ENCODE data around the gene PCIF1. TPM values are rescaled to one million over a fixed set of nuclear protein-coding genes. Genes with fewer than 3 reads are reported as not detected.

The PCIF1 gene
- total and polyA plus RNA-seq, 9 of the 15 experiments (the other 6 are each of a cell fraction or from before 2014, with no cell fraction given), result 5.8 to 29.4 (median 11.3) TPM

DNA sequence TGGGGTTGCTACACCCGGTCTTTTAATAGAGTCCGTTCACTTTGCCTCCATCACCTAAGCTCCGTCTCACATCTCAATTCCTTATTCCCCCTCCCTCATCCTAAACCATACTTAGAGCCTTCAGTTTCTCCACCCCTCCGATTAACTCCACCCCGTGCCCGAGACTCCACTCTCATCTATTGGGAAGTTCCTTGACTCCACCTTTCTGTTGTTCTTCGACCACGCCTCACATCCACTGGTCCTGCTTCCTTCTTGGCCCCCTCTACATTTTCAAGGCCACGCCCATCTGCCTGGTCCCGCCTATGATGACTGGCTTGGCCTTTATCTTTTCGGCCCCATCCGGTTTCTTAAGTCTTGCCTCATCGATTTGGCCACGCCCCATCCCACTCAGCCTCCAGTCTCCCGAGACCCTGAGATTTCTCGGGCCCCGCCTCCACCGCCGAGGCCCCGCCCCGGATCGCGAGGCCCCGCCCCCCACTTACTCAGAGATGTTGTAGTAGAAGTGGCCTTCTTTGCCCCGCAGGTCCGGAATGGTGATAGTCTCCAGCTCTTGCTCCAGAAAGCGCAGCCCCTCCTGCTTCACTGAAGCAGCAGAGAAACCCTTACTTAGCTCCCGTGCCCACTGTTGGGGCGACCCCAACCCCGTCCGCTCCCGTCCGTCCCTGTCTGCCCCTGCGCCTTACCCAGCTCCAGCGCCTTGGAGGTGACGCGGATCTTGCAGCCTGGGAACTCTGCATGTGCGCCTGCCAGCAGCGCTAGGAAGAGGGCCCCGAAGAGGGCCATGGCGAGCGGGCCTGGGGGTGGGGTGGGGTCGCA lies 23.6 kb upstream of the PCIF1 start (continued):
- TF ChIP-seq, protein P1, sequence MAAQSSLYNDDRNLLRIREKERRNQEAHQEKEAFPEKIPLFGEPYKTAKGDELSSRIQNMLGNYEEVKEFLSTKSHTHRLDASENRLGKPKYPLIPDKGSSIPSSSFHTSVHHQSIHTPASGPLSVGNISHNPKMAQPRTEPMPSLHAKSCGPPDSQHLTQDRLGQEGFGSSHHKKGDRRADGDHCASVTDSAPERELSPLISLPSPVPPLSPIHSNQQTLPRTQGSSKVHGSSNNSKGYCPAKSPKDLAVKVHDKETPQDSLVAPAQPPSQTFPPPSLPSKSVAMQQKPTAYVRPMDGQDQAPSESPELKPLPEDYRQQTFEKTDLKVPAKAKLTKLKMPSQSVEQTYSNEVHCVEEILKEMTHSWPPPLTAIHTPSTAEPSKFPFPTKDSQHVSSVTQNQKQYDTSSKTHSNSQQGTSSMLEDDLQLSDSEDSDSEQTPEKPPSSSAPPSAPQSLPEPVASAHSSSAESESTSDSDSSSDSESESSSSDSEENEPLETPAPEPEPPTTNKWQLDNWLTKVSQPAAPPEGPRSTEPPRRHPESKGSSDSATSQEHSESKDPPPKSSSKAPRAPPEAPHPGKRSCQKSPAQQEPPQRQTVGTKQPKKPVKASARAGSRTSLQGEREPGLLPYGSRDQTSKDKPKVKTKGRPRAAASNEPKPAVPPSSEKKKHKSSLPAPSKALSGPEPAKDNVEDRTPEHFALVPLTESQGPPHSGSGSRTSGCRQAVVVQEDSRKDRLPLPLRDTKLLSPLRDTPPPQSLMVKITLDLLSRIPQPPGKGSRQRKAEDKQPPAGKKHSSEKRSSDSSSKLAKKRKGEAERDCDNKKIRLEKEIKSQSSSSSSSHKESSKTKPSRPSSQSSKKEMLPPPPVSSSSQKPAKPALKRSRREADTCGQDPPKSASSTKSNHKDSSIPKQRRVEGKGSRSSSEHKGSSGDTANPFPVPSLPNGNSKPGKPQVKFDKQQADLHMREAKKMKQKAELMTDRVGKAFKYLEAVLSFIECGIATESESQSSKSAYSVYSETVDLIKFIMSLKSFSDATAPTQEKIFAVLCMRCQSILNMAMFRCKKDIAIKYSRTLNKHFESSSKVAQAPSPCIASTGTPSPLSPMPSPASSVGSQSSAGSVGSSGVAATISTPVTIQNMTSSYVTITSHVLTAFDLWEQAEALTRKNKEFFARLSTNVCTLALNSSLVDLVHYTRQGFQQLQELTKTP (IDR thresholded peaks at IDR 0.05; ENCODE audit: low read depth in 1 of 2, partially characterized antibody in 2 of 2), result no peak
- TF ChIP-seq OTX1 (CRISPR knock-in tag; IDR thresholded peaks at IDR 0.05) (0 out of 2 replicates have a peak, but pooled peaks have one; percentile 17), FUS (optimal IDR thresholded peaks at IDR 0.05; ENCODE audit: low read depth, low read length) (no peak), KLF16 (IDR thresholded peaks at IDR 0.05) (no peak), BCOR (IDR thresholded peaks at IDR 0.05) (no peak), DACH1 (IDR thresholded peaks at IDR 0.05; ENCODE audit: partially characterized antibody) (no peak), TEAD1 (CRISPR knock-in tag; IDR thresholded peaks at IDR 0.05) (0 out of 4 replicates have a peak, but pooled peaks of 1 of the 2 experiments have one; percentile 46), SMAD1 (IDR thresholded peaks at IDR 0.05; ENCODE audit: low read depth, low read length, partially characterized antibody) (no peak), NFRKB (IDR thresholded peaks at IDR 0.05; ENCODE audit: low read depth) (peak; percentile 69), SMARCA5 (IDR thresholded peaks at IDR 0.05) (no peak), FOXK1 (CRISPR knock-in tag; IDR thresholded peaks at IDR 0.05; ENCODE audit: borderline replicate concordance) (no peak), MYBL2 (IDR thresholded peaks at IDR 0.05; ENCODE audit: low read depth) (no peak), MYBL2 (CRISPR knock-in tag; IDR thresholded peaks at IDR 0.05; ENCODE audit: borderline replicate concordance) (no peak), SMAD2 (IDR thresholded peaks at IDR 0.05; ENCODE audit: low read depth, low read length) (no peak), RBM14 (IDR thresholded peaks at IDR 0.05; ENCODE audit: borderline replicate concordance, insufficient read depth, low read depth, low read length) (no peak), HNRNPH1 (optimal IDR thresholded peaks at IDR 0.05; ENCODE audit: low read depth, low read length) (no peak)
- TF ChIP-seq, protein P2, sequence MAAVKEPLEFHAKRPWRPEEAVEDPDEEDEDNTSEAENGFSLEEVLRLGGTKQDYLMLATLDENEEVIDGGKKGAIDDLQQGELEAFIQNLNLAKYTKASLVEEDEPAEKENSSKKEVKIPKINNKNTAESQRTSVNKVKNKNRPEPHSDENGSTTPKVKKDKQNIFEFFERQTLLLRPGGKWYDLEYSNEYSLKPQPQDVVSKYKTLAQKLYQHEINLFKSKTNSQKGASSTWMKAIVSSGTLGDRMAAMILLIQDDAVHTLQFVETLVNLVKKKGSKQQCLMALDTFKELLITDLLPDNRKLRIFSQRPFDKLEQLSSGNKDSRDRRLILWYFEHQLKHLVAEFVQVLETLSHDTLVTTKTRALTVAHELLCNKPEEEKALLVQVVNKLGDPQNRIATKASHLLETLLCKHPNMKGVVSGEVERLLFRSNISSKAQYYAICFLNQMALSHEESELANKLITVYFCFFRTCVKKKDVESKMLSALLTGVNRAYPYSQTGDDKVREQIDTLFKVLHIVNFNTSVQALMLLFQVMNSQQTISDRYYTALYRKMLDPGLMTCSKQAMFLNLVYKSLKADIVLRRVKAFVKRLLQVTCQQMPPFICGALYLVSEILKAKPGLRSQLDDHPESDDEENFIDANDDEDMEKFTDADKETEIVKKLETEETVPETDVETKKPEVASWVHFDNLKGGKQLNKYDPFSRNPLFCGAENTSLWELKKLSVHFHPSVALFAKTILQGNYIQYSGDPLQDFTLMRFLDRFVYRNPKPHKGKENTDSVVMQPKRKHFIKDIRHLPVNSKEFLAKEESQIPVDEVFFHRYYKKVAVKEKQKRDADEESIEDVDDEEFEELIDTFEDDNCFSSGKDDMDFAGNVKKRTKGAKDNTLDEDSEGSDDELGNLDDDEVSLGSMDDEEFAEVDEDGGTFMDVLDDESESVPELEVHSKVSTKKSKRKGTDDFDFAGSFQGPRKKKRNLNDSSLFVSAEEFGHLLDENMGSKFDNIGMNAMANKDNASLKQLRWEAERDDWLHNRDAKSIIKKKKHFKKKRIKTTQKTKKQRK (IDR thresholded peaks at IDR 0.05; ENCODE audit: borderline replicate concordance, low read depth, low read length), result no peak
- TF ChIP-seq, protein P3, sequence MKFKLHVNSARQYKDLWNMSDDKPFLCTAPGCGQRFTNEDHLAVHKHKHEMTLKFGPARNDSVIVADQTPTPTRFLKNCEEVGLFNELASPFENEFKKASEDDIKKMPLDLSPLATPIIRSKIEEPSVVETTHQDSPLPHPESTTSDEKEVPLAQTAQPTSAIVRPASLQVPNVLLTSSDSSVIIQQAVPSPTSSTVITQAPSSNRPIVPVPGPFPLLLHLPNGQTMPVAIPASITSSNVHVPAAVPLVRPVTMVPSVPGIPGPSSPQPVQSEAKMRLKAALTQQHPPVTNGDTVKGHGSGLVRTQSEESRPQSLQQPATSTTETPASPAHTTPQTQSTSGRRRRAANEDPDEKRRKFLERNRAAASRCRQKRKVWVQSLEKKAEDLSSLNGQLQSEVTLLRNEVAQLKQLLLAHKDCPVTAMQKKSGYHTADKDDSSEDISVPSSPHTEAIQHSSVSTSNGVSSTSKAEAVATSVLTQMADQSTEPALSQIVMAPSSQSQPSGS (CRISPR knock-in tag; IDR thresholded peaks at IDR 0.05), result no peak

Measured in K562 (cell line).